Measurements from ENCODE around the gene SPOCK1.

The SPOCK1 gene

GRCh38 chr5:137441476-137441875 is 57.6 kb downstream of the SPOCK1 start:
- DNase-seq (ENCODE audit: low spot score): no peak

GRCh38 chr5:137440795-137441194 is 58.3 kb downstream of the SPOCK1 start:
- DNase-seq (ENCODE audit: low spot score): no peak

GRCh38 chr5:137439645-137440044 is 59.5 kb downstream of the SPOCK1 start:
- no peak for DNase-seq (ENCODE audit: low spot score)

- no peak for DNase-seq (ENCODE audit: low spot score)
Observed at GRCh38 chr5:137438932-137439331, 60.2 kb downstream of the SPOCK1 start.

GRCh38 chr5:137437774-137438173 is 61.4 kb downstream of the SPOCK1 start:
- no peak for DNase-seq (ENCODE audit: low spot score)

GRCh38 chr5:137433539-137433938 is 65.6 kb downstream of the SPOCK1 start:
- no peak for DNase-seq (ENCODE audit: low spot score)

- no peak for DNase-seq (ENCODE audit: low spot score)
Observed at GRCh38 chr5:137432376-137432775, 66.8 kb downstream of the SPOCK1 start.

- no peak for DNase-seq (ENCODE audit: low spot score)
Observed at GRCh38 chr5:137431051-137431450, 68.1 kb downstream of the SPOCK1 start.

- DNase-seq (ENCODE audit: low spot score): no peak
Observed at GRCh38 chr5:137415231-137415681, 83.9 kb downstream of the SPOCK1 start.

- DNase-seq (ENCODE audit: low spot score): peak; percentile 62
Observed at GRCh38 chr5:137414112-137414755, 84.9 kb downstream of the SPOCK1 start.

- DNase-seq (ENCODE audit: low spot score): no peak
Observed at GRCh38 chr5:137412136-137412535, 87.0 kb downstream of the SPOCK1 start.

GRCh38 chr5:137410234-137411010 is 88.7 kb downstream of the SPOCK1 start:
- DNase-seq (ENCODE audit: low spot score): no peak

- DNase-seq (ENCODE audit: low spot score): no peak
Observed at GRCh38 chr5:137409736-137410135, 89.4 kb downstream of the SPOCK1 start.

GRCh38 chr5:137407090-137407489 is 92.0 kb downstream of the SPOCK1 start:
- no peak for DNase-seq (ENCODE audit: low spot score)

- no peak for DNase-seq (ENCODE audit: low spot score)
Observed at GRCh38 chr5:137405393-137405792, 93.7 kb downstream of the SPOCK1 start.

GRCh38 chr5:137403869-137404268 is 95.3 kb downstream of the SPOCK1 start:
- DNase-seq (ENCODE audit: low spot score): no peak

- no peak for DNase-seq (ENCODE audit: low spot score)
Observed at GRCh38 chr5:137402436-137403187, 96.5 kb downstream of the SPOCK1 start.

GRCh38 chr5:137401946-137402345 is 97.2 kb downstream of the SPOCK1 start:
- peak; percentile 59 for DNase-seq (ENCODE audit: low spot score)

GRCh38 chr5:137400571-137400970 is 98.6 kb downstream of the SPOCK1 start:
- no peak for DNase-seq (ENCODE audit: low spot score)

- DNase-seq (ENCODE audit: low spot score): peak; percentile 33
Observed at GRCh38 chr5:137399911-137400310, 99.2 kb downstream of the SPOCK1 start.

GRCh38 chr5:137398751-137399150 is 100.4 kb downstream of the SPOCK1 start:
- DNase-seq (ENCODE audit: low spot score): peak; percentile 69

GRCh38 chr5:137398154-137398553 is 101.0 kb downstream of the SPOCK1 start:
- peak; percentile 46 for DNase-seq (ENCODE audit: low spot score)
